Caco-2 (cell line): Measurements from ENCODE around the gene TIMM22. TPM values are rescaled to one million over a fixed set of nuclear protein-coding genes. Genes with fewer than 3 reads are reported as not detected.
"Not testable (repeated sequence)": the region's sequence is repeated elsewhere in the genome, so short reads cannot be mapped to it uniquely, and the experiment has no call there.

Experiments
- BruUV-seq: library from RNA; stranded (reverse); fragments of 400-500 nt; replicated peaks from 2 replicates; lab custom pipeline; 2021; lab: Mats Ljungman, UMichigan
- CTCF ChIA-PET: fragments of 300-600 bp; sonication (Branson Sonifier 250); formaldehyde crosslinking; loops from one replicate; lab custom pipeline; 2022; ENCODE audit warnings: antibody characterized with exemption; lab: Charles Lee
- POLR2A ChIA-PET: fragments of 300-600 bp; sonication (Branson Sonifier 250); formaldehyde crosslinking; loops from one replicate; lab custom pipeline; 2022; ENCODE audit warnings: antibody characterized with exemption; lab: Charles Lee
- DNase-seq, 2 experiments: peaks; one replicate each; pipeline versions ENCODE4 v3.0.0 to v3.0.0-alpha.2; 2020 to 2022
- H3K27me3 ChIP-seq: replicated peaks from 2 replicates; pipeline ENCODE4 v1.6.0; 2011; ENCODE audit warnings: low read length; ENCODE audit not compliant: control insufficient read depth, insufficient read depth
- H3K36me3 ChIP-seq: 2 replicates; pipeline ENCODE4 v1.5.1; 2011; ENCODE audit warnings: low read length; ENCODE audit not compliant: control insufficient read depth, insufficient read depth
- H3K4me1 ChIP-seq: fragments of 250-450 bp; sonication (Bioruptor Pico); 2 replicates; pipeline ENCODE4 v1.5.1; 2020; ENCODE audit warnings: mild to moderate bottlenecking
- H3K4me3 ChIP-seq: 2 replicates; pipeline ENCODE4 v1.5.1; 2011; ENCODE audit warnings: low read depth, mild to moderate bottlenecking, control low read depth, low read length
- H3K9me3 ChIP-seq: fragments of 250-450 bp; sonication (Bioruptor Pico); 2 replicates; pipeline ENCODE4 v1.5.1; 2020; ENCODE audit warnings: mild to moderate bottlenecking, moderate library complexity
- H3K27ac Mint-ChIP-seq: one replicate; pipeline ENCODE4 v1.8.0; 2022; ENCODE audit warnings: mixed read lengths; ENCODE audit not compliant: unreplicated experiment
- H3K27me3 Mint-ChIP-seq: one replicate; pipeline ENCODE4 v1.8.0; 2022; ENCODE audit warnings: mixed read lengths; ENCODE audit not compliant: insufficient read depth, unreplicated experiment
- H3K36me3 Mint-ChIP-seq: one replicate; pipeline ENCODE4 v1.8.0; 2022; ENCODE audit warnings: mild to moderate bottlenecking, mixed read lengths; ENCODE audit not compliant: insufficient read depth, unreplicated experiment
- H3K4me1 Mint-ChIP-seq: one replicate; pipeline ENCODE4 v1.8.0; 2022; ENCODE audit warnings: low read depth, mixed read lengths; ENCODE audit not compliant: unreplicated experiment
- H3K4me3 Mint-ChIP-seq: one replicate; pipeline ENCODE4 v1.8.0; 2022; ENCODE audit warnings: mild to moderate bottlenecking, moderate library complexity, mixed read lengths; ENCODE audit not compliant: unreplicated experiment
- H3K9me3 Mint-ChIP-seq: one replicate; pipeline ENCODE4 v1.8.0; 2022; ENCODE audit warnings: mixed read lengths; ENCODE audit not compliant: unreplicated experiment
- intact Hi-C: fragments of 100-400 bp; cut with micrococcal nuclease; formaldehyde crosslinking; loops from one replicate; pipeline ENCODE4 v1.10.0; 2022; ENCODE audit not compliant: unreplicated experiment
- total RNA-seq: library from RNA; stranded (reverse); gene quantifications from 2 replicates; pipeline ENCODE4 v1.2.3, GENCODE V29; 2022
- TF ChIP-seq, protein P1 (sequence below), 2 experiments: fragments of 200-600 bp in 1 of 2; IDR thresholded peaks; 1 replicate in 1 of 2; 2 replicates in 1 of 2; pipeline versions ENCODE4 v1.5.1 to v1.8.0; 2011 to 2022; ENCODE audit warnings: antibody characterized with exemption in 1 of 2, control low read depth in 1 of 2, inconsistent platforms in 1 of 2, low read depth in 1 of 2, low read length in 1 of 2, mild to moderate bottlenecking in 1 of 2, moderate library complexity in 1 of 2; ENCODE audit not compliant: insufficient read depth in 1 of 2, severe bottlenecking in 1 of 2, unreplicated experiment in 1 of 2

The TIMM22 gene
- total RNA-seq, 1 experiment from 2014 or later: 20.6 TPM

DNA sequence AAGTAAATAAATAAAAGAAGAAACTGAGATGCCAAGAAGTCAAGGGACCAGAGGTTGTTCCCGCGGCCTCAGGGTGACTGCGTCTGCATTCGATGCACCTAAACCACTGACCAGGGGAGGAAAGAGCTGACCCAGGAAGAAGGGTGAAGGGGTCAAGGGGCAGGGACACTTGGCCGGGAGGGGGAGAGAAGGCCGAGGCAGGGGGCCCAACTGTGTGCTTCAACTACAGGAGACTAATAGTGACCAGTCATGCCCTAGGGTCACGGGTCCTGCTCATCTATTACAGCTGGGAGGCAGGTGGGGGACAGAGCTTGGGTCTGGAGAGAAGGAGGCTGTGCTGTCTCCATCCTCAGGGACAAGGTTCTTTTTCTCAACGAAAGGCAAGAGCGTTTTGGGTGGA lies 44.8 kb downstream of the TIMM22 start:
- TF ChIP-seq, protein P1, sequence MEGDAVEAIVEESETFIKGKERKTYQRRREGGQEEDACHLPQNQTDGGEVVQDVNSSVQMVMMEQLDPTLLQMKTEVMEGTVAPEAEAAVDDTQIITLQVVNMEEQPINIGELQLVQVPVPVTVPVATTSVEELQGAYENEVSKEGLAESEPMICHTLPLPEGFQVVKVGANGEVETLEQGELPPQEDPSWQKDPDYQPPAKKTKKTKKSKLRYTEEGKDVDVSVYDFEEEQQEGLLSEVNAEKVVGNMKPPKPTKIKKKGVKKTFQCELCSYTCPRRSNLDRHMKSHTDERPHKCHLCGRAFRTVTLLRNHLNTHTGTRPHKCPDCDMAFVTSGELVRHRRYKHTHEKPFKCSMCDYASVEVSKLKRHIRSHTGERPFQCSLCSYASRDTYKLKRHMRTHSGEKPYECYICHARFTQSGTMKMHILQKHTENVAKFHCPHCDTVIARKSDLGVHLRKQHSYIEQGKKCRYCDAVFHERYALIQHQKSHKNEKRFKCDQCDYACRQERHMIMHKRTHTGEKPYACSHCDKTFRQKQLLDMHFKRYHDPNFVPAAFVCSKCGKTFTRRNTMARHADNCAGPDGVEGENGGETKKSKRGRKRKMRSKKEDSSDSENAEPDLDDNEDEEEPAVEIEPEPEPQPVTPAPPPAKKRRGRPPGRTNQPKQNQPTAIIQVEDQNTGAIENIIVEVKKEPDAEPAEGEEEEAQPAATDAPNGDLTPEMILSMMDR (IDR thresholded peaks at IDR 0.05; ENCODE audit: insufficient read depth in 1 of 2, low read depth in 1 of 2, low read length in 1 of 2, severe bottlenecking in 1 of 2, unreplicated experiment in 1 of 2): no peak
- Histone ChIP-seq H3K4me1 (peaks cover 2% of the 10 kb centered on the region), H3K27me3 (no peaks in the 10 kb centered on the region), H3K36me3 (no peaks in the 10 kb centered on the region), H3K4me3 (no peak overlapping the region), H3K9me3 (no peaks in the 10 kb centered on the region)
- BruUV-seq: no TSS peak
- ChIA-PET CTCF (no interaction called here), POLR2A (no interaction called here)
- Mint-ChIP-seq H3K27me3 (no peaks in the 10 kb centered on the region), H3K27ac (no peak overlapping the region), H3K4me1 (no peaks in the 10 kb centered on the region), H3K36me3 (peaks cover 24% of the 10 kb centered on the region), H3K9me3 (peaks cover 12% of the 10 kb centered on the region), H3K4me3 (no peak overlapping the region)
- DNase-seq: no peak
- intact Hi-C loops: no loop called here

DNA sequence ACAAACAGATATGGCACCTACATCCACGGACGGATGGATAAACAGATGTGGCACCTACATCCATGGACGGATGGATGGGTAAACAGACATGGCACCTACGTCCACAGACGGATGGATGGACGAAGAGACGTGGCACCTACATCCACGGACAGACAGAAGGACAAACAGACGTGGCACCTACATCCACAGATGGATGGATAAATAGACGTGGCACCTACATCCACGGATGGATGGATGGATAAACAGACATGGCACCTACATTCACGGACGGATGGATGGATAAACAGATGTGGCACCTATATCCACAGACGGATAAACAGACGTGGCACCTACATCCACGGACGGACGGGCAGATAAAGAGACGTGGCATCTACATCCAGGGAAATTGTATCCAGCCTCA lies 45.6 kb downstream of the TIMM22 start:
- Histone ChIP-seq H3K36me3 (no peaks in the 10 kb centered on the region), H3K9me3 (no peaks in the 10 kb centered on the region), H3K4me1 (peaks cover 10% of the 10 kb centered on the region), H3K27me3 (no peaks in the 10 kb centered on the region), H3K4me3 (no peak overlapping the region)
- intact Hi-C loops: no loop called here
- H3K27ac Mint-ChIP-seq: no peak overlapping the region
- no peak overlapping the region for H3K4me3 Mint-ChIP-seq
- DNase-seq: no peak
- BruUV-seq: no TSS peak
- H3K27me3 Mint-ChIP-seq: no peaks in the 10 kb centered on the region
- CTCF ChIA-PET: no interaction called here
- POLR2A ChIA-PET: no interaction called here
- peaks cover 12% of the 10 kb centered on the region for H3K9me3 Mint-ChIP-seq
- H3K4me1 Mint-ChIP-seq: no peaks in the 10 kb centered on the region
- H3K36me3 Mint-ChIP-seq: peaks cover 24% of the 10 kb centered on the region
- TF ChIP-seq, protein P1 (IDR thresholded peaks at IDR 0.05; ENCODE audit: insufficient read depth in 1 of 2, low read depth in 1 of 2, low read length in 1 of 2, severe bottlenecking in 1 of 2, unreplicated experiment in 1 of 2): no peak

DNA sequence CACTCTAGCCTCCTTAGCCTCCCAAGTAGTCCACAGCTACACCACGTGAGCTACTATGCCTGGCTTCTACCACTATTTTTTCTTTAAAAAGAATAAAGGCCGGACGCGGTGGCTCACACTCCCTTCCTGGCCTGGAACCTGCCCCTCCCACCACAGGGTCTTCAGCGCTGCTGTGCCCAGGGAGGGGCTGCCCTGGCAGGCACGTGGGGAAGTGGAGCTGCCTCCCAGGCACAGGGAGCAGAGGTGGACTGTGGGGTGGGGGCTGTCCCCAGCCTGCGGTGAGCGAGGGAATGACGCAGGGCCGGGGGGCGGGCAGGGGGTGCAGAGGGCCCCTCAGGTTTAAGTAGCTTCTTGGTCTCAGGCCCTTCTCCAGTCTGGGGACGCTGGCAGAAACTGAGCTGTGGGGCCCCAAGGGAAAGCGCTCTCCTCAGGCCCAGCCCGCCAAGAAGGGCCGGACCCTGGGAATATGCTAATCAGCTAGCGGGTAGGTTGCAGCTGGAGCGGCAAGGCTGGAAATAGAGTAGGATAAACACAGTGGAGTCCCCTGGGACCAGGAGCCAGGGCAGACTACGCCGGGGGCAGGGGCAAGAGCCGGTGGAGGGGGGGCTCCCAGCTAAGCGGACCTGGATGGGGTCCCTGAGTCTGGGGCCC lies 46.8 kb downstream of the TIMM22 start:
- BruUV-seq: no TSS peak
- Histone ChIP-seq H3K4me3 (no peak overlapping the region), H3K9me3 (no peaks in the 10 kb centered on the region), H3K27me3 (no peaks in the 10 kb centered on the region), H3K36me3 (no peaks in the 10 kb centered on the region), H3K4me1 (peaks cover 18% of the 10 kb centered on the region)
- Mint-ChIP-seq H3K4me1 (no peaks in the 10 kb centered on the region), H3K36me3 (peaks cover 18% of the 10 kb centered on the region), H3K9me3 (peaks cover 12% of the 10 kb centered on the region), H3K27me3 (no peaks in the 10 kb centered on the region), H3K4me3 (no peak overlapping the region), H3K27ac (no peak overlapping the region)
- ChIA-PET POLR2A (no interaction called here), CTCF (interaction anchor here (0.7 kb wide), 2 partner anchors 12 to 472 kb away, joined by 3 read pairs; no protein-coding TSS in a partner anchor)
- TF ChIP-seq, protein P1 (IDR thresholded peaks at IDR 0.05; ENCODE audit: insufficient read depth in 1 of 2, low read depth in 1 of 2, low read length in 1 of 2, severe bottlenecking in 1 of 2, unreplicated experiment in 1 of 2): no peak
- intact Hi-C loops: no loop called here
- no peak for DNase-seq

DNA sequence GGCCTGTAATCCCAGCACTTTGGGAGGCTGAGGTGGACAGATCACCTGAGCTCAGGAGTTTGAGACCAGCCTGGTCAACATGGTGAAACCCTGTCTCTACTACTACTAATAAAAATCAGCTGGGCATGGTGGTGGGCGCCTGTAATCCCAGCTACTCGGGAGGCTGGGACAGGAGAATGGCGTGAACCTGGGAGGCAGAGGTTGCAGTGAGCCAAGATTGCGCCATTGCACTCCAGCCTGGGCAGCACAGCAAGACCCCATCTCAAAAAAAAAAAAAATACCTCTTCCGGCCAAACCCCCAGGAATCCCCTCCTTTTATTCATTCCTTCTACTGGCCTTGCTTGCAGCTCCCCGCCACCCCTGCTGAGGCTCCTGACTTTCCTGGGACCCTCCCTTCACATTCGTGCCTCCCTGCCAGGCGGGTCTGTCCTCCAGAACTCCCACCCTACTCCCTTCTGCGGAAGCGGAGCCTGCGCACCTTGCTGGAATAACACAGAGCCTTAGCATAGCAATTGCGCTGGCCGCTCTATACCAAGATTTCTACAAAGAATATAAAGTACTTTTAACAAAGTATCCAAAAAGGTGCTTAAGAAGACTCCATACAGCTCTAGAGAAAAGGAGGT lies 47.6 kb downstream of the TIMM22 start:
- H3K27me3 ChIP-seq, H3K4me3 ChIP-seq, H3K36me3 ChIP-seq, H3K27me3 Mint-ChIP-seq, H3K4me1 Mint-ChIP-seq, POLR2A ChIA-PET, H3K9me3 ChIP-seq, intact Hi-C loops, DNase-seq, H3K4me3 Mint-ChIP-seq, BruUV-seq, H3K27ac Mint-ChIP-seq: not testable (repeated sequence)
- Mint-ChIP-seq H3K9me3 (peaks cover 12% of the 10 kb centered on the region), H3K36me3 (peaks cover 18% of the 10 kb centered on the region)
- peaks cover 18% of the 10 kb centered on the region for H3K4me1 ChIP-seq
- CTCF ChIA-PET: interaction anchor here (0.7 kb wide), 2 partner anchors 12 to 471 kb away, joined by 3 read pairs; no protein-coding TSS in a partner anchor
